ENCODE results near the gene KPNA5. TPM values are rescaled to one million over a fixed set of nuclear protein-coding genes. Genes with fewer than 3 reads are reported as not detected.

The KPNA5 gene
- total and polyA plus RNA-seq, 9 of the 15 experiments (the other 6 are each of a cell fraction or from before 2014, with no cell fraction given), result 3.2 to 10.3 (median 6.5) TPM

- TF ChIP-seq UBTF (IDR thresholded peaks at IDR 0.05; ENCODE audit: borderline replicate concordance in 1 of 2, low read depth in 2 of 2, low read length in 2 of 2), result peak in 1 of 2 experiments; percentile 49; a peak in 1 of 4 replicates
- no peak for TF ChIP-seq FOXA1 (IDR thresholded peaks at IDR 0.05; ENCODE audit: borderline replicate concordance)
- TF ChIP-seq SMARCC2 (IDR thresholded peaks at IDR 0.05; ENCODE audit: low read depth), result no peak
- TF ChIP-seq CEBPB (tag; IDR thresholded peaks at IDR 0.05), result no peak
- 0 out of 2 replicates have a peak, but pooled peaks have one; percentile 20 for TF ChIP-seq THAP7 (CRISPR knock-in tag; IDR thresholded peaks at IDR 0.05)
- no peak for TF ChIP-seq STAT5B (CRISPR knock-in tag; IDR thresholded peaks at IDR 0.05)
- no peak for TF ChIP-seq FOSL1 (tag; conservative IDR thresholded peaks at IDR 0.05)
- peak; percentile 95 for TF ChIP-seq POLR2A (conservative IDR thresholded peaks at IDR 0.05)
- TF ChIP-seq PCBP2 (IDR thresholded peaks at IDR 0.05; ENCODE audit: low read depth, low read length, poor library complexity, severe bottlenecking), result no peak
- no peak for TF ChIP-seq NCOA2 (IDR thresholded peaks at IDR 0.05; ENCODE audit: partially characterized antibody in 2 of 2)
- TF ChIP-seq KAT8 (IDR thresholded peaks at IDR 0.05; ENCODE audit: low read depth), result no peak
- TF ChIP-seq EZH2 (IDR thresholded peaks at IDR 0.05; ENCODE audit: borderline replicate concordance, low read depth, low read length), result no peak
- no peak for TF ChIP-seq ELK1 (CRISPR knock-in tag; IDR thresholded peaks at IDR 0.05)
- TF ChIP-seq ZNF449 (CRISPR knock-in tag; IDR thresholded peaks at IDR 0.05), result no peak
- TF ChIP-seq CCNT2 (IDR thresholded peaks at IDR 0.05; ENCODE audit: borderline replicate concordance, extremely low read depth, insufficient read length, low read depth, low read length), result peak; percentile 19
- TF ChIP-seq MECOM (CRISPR knock-in tag; IDR thresholded peaks at IDR 0.05), result no peak
- peak; percentile 100 for TF ChIP-seq ZBTB7A (IDR thresholded peaks at IDR 0.05; ENCODE audit: borderline replicate concordance, control insufficient read depth, low read depth, low read length)
- no peak for TF ChIP-seq CHCHD3 (CRISPR knock-in tag; IDR thresholded peaks at IDR 0.05)
- TF ChIP-seq NR0B1 (IDR thresholded peaks at IDR 0.05; ENCODE audit: partially characterized antibody), result no peak
These were observed at the start of gene KPNA5 (continued) for GRCh38 chr6:116680880-116681672.
